PC-3 (cell line): Measurements from ENCODE around the gene CACNA1D.

Experiments
- CTCF ChIP-seq: fragments of 300-600 bp; sonication (generic); conservative IDR thresholded peaks from 2 replicates; pipeline ENCODE4 v1.5.1; 2017; ENCODE audit warnings: antibody characterized with exemption, low read depth, mild to moderate bottlenecking, low read length
- EZH2phosphoT487 ChIP-seq: fragments of 300-600 bp; sonication (generic); IDR thresholded peaks from 2 replicates; pipeline ENCODE4 v1.6.1; 2018; ENCODE audit warnings: mild to moderate bottlenecking, antibody characterized with exemption, low read length, borderline replicate concordance

DNA sequence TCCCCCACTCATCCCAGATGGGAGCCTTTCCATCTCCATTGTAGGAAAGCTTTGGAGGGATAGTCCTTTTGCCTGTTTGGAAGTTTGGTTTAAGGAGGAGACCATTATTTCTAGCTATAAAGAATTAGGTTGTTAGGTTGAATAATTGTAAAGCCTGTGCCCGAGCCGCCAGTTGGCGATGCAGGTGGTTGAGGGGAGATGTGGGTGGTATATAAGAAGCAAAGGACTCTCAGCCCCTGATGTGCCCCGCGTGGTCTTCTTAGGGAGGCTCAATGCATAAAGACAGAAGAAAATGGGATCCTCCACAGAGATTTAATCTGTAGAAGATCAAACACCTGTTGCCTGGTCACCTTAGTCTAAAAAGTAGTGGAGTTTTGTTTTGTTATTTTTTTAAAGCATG is 296.1 kb downstream of the CACNA1D start:
- TF ChIP-seq CTCF (no peak), EZH2phosphoT487 (no peak)
